ENCODE measurements around the gene LANCL3. TPM values are rescaled to one million over a fixed set of nuclear protein-coding genes. Genes with fewer than 3 reads are reported as not detected.
"Not testable (repeated sequence)": the region's sequence is repeated elsewhere in the genome, so short reads cannot be mapped to it uniquely, and the experiment has no call there.

LANCL3 gene
- total RNA-seq, 1 experiment from 2014 or later = not detected

DNA sequence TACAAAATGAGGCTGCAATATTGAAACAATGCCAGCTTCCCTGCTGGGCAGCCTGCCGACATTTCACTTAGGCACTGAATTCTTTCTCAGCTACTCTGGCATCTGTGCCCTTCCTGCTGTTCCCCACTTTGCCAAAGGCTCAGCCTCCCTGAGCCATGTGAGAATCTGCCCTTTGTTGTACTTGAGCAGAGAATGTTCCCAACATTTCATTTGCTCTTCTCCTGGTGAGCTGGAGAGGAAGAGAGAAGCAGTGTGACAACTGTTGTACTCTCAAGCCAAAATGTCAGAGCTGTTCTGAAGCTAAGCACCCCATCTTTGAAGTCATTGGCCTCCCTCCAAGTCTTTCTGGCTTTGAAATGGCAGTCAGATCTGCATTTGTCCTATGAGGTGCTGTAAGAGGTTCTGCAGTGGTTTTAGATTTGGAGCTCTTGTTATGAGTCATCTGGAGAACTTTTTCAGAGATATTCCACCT, 32.5 kb downstream of the LANCL3 start:
- in situ Hi-C loops (cut with HindIII; ENCODE audit: low pct_unique_long_range_greater_than_20kb, low sequenced_read_pairs) = no loop called here
- no peak for DNase-seq (ENCODE audit: low read depth, low spot score)

DNA sequence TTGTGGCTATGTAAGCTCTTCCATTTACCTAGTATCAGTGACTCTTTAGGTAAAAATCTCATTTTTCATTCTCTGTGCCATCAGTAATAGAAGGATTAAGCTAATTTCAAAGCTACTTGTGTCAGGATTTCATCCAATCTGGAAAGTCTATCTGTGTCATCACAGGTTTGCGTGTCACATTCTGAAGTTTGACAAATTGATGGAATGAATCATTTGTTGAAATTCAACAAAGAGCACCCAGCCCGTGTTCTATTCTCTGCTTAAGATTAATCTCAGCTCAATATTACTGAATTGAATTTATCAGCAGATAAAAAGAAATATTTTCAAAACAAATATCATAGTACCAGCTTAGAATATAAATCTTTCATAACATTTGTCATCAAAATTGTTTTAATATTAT, 35.8 kb downstream of the LANCL3 start:
- in situ Hi-C loops (cut with HindIII; ENCODE audit: low pct_unique_long_range_greater_than_20kb, low sequenced_read_pairs) = no loop called here

DNA sequence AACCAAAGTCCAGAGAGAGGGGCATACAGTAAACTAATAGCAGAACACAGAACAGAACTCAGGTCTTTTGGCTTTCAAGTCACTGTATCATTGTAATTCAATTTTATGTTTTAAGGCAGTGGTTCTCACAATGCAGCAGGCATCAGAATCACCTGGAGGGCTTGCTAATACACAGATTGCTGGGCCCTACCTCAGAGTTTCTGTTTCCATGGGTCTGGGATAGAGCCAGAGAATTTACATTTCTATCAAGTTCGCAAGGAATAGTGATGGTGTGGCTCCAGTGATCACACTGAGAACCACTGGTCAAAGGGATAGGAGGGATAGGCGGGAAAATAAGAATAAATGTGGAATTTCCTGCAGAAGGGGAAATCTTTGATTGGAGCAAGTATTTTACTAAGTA, 36.7 kb downstream of the LANCL3 start:
- no peak for DNase-seq (ENCODE audit: low read depth, low spot score)
- in situ Hi-C loops (cut with HindIII; ENCODE audit: low pct_unique_long_range_greater_than_20kb, low sequenced_read_pairs) = no loop called here

More for the DNA sequence above, 35.8 kb downstream of the LANCL3 start:
- DNase-seq (ENCODE audit: low read depth, low spot score) = no peak

GRCh38 chrX:37609727-37610126, 38.3 kb downstream of the LANCL3 start:
- in situ Hi-C loops (cut with HindIII; ENCODE audit: low pct_unique_long_range_greater_than_20kb, low sequenced_read_pairs) = no loop called here
- DNase-seq (ENCODE audit: low read depth, low spot score) = no peak

DNA sequence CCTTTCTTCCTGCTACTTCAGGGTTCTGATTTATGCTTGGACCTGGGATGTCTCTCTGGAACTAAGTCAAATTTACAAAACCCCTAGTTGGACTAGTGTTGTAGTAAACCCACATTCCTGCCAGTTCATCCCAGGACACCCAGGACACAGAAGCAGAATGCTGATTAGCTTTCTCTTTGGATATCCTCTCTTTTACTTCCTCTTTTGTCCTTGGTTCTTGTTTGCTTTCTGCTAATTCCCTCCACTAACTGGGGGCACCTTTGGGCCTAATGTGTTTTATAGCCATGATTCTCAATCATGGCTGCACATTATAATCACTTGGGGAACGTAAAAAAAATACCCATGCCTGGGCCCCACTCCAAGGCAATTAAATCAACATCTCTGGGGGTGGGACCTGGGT, 42.5 kb downstream of the LANCL3 start:
- in situ Hi-C loops (cut with HindIII; ENCODE audit: low pct_unique_long_range_greater_than_20kb, low sequenced_read_pairs) = no loop called here

DNA sequence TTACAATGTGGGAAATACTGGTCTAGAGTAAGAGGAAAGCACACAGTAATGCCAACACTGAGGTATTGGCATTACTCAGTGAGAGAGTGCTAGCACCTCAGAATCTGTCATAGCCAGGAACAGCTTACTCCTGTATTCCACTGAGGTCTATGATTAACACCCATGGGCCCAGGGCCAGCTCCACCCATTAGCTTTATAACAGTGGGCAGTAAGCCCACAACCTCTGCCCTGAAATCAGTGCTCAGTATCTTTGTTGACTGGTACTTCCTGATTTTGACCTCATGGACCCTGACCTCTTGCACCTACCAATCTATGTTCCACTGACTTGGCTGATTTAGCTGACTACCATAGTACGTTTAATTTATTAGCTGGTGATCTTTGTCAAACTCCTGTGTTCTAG, 56.1 kb downstream of the LANCL3 start:
- no peak for DNase-seq (ENCODE audit: low read depth, low spot score)
- in situ Hi-C loops (cut with HindIII; ENCODE audit: low pct_unique_long_range_greater_than_20kb, low sequenced_read_pairs) = no loop called here

More for the DNA sequence above, 42.5 kb downstream of the LANCL3 start:
- no peak for DNase-seq (ENCODE audit: low read depth, low spot score)

DNA sequence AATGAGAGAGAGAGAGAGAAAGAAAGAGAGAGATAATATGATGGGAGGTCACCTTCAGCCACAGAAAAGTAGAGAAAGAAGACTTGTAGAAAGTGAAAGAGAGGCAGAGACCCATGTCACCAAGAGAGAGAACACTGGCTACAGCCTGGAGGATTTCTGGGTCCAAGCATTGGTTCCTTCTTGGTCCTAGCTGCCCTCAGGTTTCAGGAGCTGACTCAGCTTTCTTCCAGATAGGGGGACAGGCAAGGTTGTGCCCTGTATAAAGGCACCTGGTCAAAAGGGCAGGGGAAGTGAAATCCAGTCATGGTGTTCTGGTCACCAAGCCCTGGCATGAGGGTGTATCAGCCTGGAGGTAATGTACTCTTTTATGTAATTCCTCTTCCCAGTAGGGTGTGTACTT, 66.6 kb downstream of the LANCL3 start:
- no peak for DNase-seq (ENCODE audit: low read depth, low spot score)
- in situ Hi-C loops (cut with HindIII; ENCODE audit: low pct_unique_long_range_greater_than_20kb, low sequenced_read_pairs) = no loop called here

GRCh38 chrX:37640142-37640541, 68.7 kb downstream of the LANCL3 start:
- in situ Hi-C loops (cut with HindIII; ENCODE audit: low pct_unique_long_range_greater_than_20kb, low sequenced_read_pairs) = no loop called here
- DNase-seq (ENCODE audit: low read depth, low spot score) = no peak

DNA sequence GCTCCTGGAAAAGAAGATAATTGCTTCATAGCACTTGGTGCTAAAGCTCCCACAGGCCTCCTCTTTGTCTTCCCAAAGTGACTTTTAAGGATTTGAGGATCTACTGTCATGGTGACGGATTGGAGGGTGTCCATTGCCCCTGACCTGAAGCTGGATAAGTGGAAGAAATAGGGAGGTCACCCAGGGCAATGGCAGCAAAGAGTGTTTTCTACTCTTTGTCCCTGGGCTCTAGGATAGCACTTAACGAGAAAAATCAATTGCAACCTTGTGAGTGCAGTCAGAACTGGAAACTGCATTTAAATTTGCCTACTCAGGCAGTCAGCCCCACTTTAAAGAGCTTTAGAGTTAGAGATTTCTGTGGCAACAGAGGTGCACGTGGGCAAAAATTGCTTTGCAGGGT, 70.4 kb downstream of the LANCL3 start:
- in situ Hi-C loops (cut with HindIII; ENCODE audit: low pct_unique_long_range_greater_than_20kb, low sequenced_read_pairs) = no loop called here
- DNase-seq (ENCODE audit: low read depth, low spot score) = no peak

DNA sequence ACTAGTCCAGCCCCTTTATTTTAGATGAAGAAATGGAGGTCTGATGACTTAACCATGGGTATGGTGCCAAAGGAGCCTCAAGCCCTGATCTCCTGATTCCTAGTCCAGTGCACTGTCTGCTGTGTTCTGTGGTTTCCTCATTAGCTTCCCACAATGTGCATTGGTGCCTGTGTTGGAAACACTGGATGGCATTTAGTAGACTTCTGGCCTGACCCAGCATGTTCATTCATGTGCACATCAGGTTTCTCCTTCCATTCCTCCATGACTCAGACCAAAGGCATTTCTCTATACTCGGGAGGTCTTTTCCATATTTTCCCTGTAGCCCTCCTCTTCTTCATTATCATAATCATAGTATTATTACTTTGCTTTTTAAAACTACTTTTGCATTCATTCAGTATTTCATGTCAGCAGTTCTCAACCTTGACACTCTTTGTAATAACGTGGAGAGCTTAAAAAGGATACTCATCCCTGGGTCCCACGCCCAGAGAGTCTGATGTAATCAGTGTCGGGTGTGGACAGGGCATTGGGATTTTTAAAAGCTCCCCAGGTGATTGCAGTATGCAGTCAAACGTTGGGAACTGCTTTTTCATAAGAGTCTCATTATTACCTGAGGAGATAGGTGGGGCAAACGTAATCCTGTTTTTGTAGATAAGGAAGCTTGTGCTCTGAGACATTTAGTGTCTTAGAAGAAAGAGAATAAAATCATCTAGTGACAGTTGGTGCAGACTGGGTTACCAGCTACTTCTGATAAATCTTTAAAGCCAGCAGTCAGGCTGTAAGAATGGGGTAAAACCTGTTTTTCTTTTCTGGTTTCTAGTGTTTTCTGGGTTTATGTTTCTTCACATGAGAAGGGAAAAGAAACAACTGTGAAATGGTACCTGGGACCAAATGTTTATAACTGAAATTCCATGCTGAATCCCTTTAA, 73.2 kb downstream of the LANCL3 start:
- in situ Hi-C loops (cut with HindIII; ENCODE audit: low pct_unique_long_range_greater_than_20kb, low sequenced_read_pairs) = no loop called here
- DNase-seq (ENCODE audit: low read depth, low spot score) = peak; percentile 4

DNA sequence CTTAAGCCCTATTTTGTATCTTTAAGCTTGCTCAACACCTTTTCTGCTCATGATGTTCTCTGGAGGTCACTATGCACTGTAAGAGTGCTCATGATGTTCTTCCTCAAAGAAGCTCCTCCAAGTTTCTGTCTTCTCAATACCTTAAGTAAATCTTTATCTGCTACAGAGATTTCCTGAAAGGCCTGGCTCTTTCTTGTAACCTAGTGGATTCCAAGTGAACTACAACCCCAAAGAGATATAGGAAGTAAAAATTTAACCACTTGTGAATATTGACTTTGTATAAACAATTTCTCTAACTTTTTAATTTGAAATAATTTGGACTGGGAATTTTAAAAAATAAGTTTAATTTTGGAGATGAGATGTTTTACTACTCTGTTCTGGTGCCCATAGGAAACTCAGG, 74.8 kb downstream of the LANCL3 start:
- in situ Hi-C loops (cut with HindIII; ENCODE audit: low pct_unique_long_range_greater_than_20kb, low sequenced_read_pairs) = no loop called here
- DNase-seq (ENCODE audit: low read depth, low spot score) = peak; percentile 3

DNA sequence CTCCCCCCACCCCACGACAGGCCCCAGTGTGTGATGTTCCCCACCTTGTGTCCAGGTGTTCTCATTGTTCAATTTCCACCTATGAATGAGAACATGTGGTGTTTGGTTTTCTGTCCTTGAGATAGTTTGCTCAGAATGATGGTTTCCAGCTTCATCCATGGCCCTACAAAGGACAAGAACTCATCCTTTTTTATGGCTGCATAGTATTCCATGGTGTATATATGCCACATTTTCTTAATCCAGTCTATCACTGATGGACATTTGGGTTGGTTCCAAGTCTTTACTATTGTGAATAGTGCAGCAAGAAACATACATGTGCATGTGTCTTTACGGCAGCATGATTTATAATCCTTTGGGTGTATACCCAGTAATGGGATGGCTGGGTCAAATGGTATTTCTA, 79.4 kb downstream of the LANCL3 start:
- in situ Hi-C loops (cut with HindIII; ENCODE audit: low pct_unique_long_range_greater_than_20kb, low sequenced_read_pairs); DNase-seq (ENCODE audit: low read depth, low spot score): not testable (repeated sequence)

DNA sequence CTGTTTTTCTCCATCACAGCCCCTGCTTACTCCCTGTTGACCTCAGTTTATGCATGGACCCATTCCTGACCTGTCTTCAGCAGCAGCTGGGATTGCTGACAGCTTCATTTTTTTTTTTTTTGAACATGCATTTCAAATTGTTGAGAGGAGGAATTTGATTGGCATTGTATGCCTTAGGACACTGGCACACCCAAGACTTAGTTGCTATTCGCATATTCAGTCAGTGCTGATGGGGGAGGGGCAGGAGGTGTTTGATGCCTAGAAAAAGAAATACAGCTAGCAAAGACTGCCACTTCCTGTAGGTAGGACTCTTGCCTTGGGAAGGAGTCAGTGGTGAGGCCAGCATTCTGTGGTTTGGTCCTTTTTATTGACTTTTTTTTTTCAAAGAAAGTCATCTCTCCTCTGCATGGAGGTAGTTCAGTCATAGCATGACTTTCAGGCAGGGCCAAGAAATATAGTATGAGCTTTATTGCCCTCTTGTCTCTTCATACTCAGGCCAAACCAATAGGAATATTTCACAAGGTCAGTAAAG, 80.5 kb downstream of the LANCL3 start:
- in situ Hi-C loops (cut with HindIII; ENCODE audit: low pct_unique_long_range_greater_than_20kb, low sequenced_read_pairs) = no loop called here
- no peak for DNase-seq (ENCODE audit: low read depth, low spot score)

DNA sequence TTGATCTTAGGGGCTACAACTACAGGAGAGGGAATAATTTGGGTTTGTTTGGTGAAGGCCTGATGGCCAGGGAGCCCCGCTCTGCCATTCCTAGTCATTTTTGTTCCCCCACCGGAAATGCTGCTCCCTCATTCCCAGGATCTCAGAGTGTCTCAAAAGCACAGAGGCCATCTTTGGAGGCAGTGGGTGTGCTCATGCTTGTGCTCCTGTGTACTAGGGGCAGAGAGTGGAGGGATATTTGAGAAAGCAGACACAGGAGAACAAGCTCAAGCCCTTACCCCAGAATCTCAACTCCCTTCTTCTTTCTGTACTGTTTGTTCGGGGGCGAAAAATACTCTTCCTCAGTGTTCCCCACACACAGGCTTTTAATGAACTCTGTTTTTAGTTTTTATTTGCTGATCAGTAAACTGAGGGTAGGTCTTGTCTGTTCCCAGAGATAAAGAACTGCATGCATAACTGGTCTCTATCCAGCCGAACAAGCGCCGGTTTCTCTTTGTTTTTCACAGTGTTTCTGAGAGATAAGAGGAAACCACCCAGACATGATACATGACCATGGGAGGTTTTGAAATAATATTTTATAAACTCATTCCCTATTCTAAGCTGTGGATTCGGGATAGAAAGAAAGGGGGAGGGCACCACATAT, 81.2 kb downstream of the LANCL3 start:
- no peak for DNase-seq (ENCODE audit: low read depth, low spot score)
- in situ Hi-C loops (cut with HindIII; ENCODE audit: low pct_unique_long_range_greater_than_20kb, low sequenced_read_pairs) = no loop called here

DNA sequence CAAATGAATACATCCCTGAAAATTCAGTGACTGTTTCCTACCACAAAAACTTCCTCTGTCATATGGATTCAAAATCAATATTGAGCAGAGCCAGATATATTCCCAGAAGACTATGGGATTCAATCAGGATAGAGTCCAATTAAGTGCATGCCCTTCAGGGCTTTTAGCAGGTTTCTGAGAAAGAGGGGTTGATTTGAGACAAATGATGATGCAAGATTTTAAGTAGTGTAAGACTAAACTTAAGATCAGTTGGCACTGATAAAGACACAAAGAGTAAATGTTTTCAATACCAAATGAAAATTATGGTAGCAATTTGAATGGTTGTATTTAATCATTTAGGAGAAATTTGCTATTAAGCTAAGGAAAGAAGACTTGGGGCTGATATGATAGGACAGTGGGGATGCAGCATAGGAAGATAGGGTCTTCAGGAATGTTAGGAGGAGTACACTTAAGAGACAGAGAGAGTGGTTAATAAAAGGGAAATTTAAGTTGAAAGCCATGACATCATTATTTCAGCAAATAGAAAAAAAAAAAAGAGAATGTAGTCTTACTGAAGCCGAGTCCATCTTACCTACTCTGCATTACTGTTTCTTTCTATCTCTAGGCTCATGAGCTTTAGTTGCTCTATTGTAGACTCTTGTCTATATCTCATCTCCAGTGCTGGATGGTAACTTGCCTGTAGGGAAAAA, 82.1 kb downstream of the LANCL3 start:
- DNase-seq (ENCODE audit: low read depth, low spot score) = no peak
- in situ Hi-C loops (cut with HindIII; ENCODE audit: low pct_unique_long_range_greater_than_20kb, low sequenced_read_pairs) = no loop called here

DNA sequence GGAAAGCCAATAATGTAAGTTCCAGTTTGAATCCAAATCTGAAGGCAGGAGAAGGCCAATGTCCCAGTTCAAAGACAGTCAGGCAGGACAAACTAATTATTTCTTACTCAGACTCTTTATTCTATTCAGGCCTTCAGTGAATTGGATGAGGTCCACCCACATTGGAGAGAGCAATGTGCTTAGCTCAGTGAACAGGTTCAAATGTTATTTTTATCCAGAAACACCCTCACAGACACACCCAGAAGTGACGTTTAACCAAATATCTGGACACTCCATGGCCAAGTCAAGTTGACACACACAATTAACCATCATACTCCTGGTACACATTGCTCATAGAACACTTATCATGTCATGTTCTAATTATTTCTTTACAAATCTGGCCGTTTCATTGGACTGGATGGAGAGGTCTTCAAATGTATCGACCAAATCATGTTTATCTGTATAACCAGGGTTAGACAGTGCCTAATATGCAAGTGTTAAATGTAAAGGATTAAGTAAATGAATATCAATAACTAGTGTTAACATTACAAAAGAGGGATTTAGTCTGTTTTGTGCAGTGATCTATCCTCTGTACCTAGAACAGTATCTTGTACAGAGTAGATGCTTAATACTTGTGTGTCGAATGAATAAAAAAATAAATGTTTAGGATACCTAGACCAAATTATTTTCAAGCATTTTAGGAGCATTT, 87.0 kb downstream of the LANCL3 start:
- in situ Hi-C loops (cut with HindIII; ENCODE audit: low pct_unique_long_range_greater_than_20kb, low sequenced_read_pairs) = no loop called here
- no peak for DNase-seq (ENCODE audit: low read depth, low spot score)

GRCh38 chrX:37659047-37659446, 87.6 kb downstream of the LANCL3 start:
- in situ Hi-C loops (cut with HindIII; ENCODE audit: low pct_unique_long_range_greater_than_20kb, low sequenced_read_pairs) = no loop called here
- DNase-seq (ENCODE audit: low read depth, low spot score) = no peak

DNA sequence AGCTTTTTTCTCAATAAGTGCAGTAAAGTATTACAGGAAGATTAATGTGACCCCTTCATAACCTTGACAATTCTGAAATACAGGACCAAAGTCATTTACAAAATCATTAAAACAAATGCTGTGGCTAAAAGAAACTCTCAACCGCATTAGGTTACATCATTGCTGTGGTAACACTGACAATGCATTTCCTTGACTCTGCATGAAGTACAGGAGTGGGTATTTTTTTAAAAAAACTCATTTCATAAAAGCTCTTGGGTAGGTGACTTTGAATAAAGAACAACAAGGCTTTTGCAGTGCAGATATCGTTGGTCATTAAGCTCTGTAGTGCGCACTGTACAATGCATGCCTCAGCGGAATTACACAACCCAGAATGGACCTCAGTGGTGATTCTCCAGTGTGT, 90.7 kb downstream of the LANCL3 start:
- in situ Hi-C loops (cut with HindIII; ENCODE audit: low pct_unique_long_range_greater_than_20kb, low sequenced_read_pairs) = no loop called here
- no peak for DNase-seq (ENCODE audit: low read depth, low spot score)
